ENCODE measurements around the gene SIGLEC14.

DNA sequence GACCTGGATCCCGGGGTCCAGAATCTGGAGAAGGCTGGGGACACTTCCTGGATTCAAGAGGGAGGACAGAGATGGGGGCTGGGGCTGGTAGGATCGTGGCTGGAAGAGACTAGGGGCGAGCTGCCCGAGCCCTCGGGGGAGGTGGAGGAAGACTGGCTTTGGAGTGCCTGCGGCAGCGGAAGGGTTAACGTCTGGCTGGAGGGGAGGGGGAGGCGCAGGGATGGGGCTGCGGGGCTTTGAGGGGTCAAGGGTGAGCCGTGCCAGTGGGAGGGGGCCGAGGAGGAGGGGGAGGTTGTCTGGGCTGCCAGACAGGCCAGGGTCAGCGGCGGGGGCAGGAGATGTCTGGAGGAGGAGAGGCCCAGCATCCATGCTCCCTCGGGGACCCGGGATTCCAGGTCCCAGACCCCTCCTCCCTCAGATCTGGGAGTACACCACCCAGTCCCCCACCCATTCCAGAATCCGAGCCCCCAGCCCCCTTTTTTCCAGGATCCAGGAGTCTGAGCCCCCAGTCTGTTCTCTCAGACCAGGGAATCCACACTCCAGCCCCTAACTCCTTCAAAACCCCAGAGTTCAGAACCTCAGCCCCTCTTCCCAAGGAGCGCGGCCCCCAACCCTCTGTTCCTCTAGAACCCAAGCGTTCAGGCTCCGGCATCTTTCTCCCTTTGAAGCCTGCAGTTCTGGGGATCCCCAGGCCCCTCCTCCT lies 43.3 kb upstream of the SIGLEC14 start:
- TF ChIP-seq, protein P1, sequence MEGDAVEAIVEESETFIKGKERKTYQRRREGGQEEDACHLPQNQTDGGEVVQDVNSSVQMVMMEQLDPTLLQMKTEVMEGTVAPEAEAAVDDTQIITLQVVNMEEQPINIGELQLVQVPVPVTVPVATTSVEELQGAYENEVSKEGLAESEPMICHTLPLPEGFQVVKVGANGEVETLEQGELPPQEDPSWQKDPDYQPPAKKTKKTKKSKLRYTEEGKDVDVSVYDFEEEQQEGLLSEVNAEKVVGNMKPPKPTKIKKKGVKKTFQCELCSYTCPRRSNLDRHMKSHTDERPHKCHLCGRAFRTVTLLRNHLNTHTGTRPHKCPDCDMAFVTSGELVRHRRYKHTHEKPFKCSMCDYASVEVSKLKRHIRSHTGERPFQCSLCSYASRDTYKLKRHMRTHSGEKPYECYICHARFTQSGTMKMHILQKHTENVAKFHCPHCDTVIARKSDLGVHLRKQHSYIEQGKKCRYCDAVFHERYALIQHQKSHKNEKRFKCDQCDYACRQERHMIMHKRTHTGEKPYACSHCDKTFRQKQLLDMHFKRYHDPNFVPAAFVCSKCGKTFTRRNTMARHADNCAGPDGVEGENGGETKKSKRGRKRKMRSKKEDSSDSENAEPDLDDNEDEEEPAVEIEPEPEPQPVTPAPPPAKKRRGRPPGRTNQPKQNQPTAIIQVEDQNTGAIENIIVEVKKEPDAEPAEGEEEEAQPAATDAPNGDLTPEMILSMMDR (IDR thresholded peaks at IDR 0.05), result no peak
- TF ChIP-seq, protein P2, sequence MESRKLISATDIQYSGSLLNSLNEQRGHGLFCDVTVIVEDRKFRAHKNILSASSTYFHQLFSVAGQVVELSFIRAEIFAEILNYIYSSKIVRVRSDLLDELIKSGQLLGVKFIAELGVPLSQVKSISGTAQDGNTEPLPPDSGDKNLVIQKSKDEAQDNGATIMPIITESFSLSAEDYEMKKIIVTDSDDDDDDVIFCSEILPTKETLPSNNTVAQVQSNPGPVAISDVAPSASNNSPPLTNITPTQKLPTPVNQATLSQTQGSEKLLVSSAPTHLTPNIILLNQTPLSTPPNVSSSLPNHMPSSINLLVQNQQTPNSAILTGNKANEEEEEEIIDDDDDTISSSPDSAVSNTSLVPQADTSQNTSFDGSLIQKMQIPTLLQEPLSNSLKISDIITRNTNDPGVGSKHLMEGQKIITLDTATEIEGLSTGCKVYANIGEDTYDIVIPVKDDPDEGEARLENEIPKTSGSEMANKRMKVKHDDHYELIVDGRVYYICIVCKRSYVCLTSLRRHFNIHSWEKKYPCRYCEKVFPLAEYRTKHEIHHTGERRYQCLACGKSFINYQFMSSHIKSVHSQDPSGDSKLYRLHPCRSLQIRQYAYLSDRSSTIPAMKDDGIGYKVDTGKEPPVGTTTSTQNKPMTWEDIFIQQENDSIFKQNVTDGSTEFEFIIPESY (IDR thresholded peaks at IDR 0.05; ENCODE audit: borderline replicate concordance, low read depth), result no peak
- TF ChIP-seq EP300 (IDR thresholded peaks at IDR 0.05; ENCODE audit: borderline replicate concordance in 1 of 2, low read depth in 1 of 2, low read length in 1 of 2) (no peak), GABPA (IDR thresholded peaks at IDR 0.05; ENCODE audit: low read depth) (no peak)

Measured in SK-N-SH (cell line).